H1 (cell line): ENCODE measurements around the gene ENTPD8.

Experiments used
- CTCF ChIP-seq, 3 experiments: IDR thresholded peaks; 1 replicate in 2 of 3; 2 replicates in 1 of 3; pipeline versions ENCODE4 v1.5.1 to v1.6.1; 2011; ENCODE audit warnings: low read length in 3 of 3, mild to moderate bottlenecking in 3 of 3, inconsistent platforms in 2 of 3, low read depth in 1 of 3, moderate library complexity in 1 of 3; ENCODE audit not compliant: insufficient read depth in 1 of 3; ENCODE audit errors: control extremely low read depth in 1 of 3
- EZH2 ChIP-seq: fragments of 200-600 bp; sonication (generic); IDR thresholded peaks from 2 replicates; pipeline ENCODE4 v1.7.1; 2012; ENCODE audit warnings: low read depth, mild to moderate bottlenecking, moderate library complexity, low read length, inconsistent platforms; ENCODE audit not compliant: severe bottlenecking
- GTF2F1 ChIP-seq: IDR thresholded peaks from 2 replicates; pipeline ENCODE4 v1.6.1; 2012; ENCODE audit warnings: low read depth, low read length, improper control_type of control experiment, borderline replicate concordance
- PHF8 ChIP-seq: fragments of 200-600 bp; sonication (generic); conservative IDR thresholded peaks from 2 replicates; pipeline ENCODE4 v1.7.1; 2012; ENCODE audit warnings: low read depth, mild to moderate bottlenecking, inconsistent platforms, low read length, moderate library complexity
- POLR2A ChIP-seq, 2 experiments: IDR thresholded peaks; 1 replicate in 1 of 2; 2 replicates in 1 of 2; pipeline ENCODE4 v1.6.1; 2011; ENCODE audit warnings: low read depth in 2 of 2, low read length in 2 of 2, mild to moderate bottlenecking in 2 of 2; ENCODE audit errors: control extremely low read depth in 1 of 2
- RAD21 ChIP-seq, 2 experiments: IDR thresholded peaks in 1 of 2; conservative IDR thresholded peaks in 1 of 2; 2 replicates each; pipeline ENCODE4 v1.6.1; 2011; ENCODE audit warnings: low read depth in 2 of 2, low read length in 2 of 2, improper control_type of control experiment in 1 of 2, inconsistent platforms in 1 of 2, mild to moderate bottlenecking in 1 of 2, moderate library complexity in 1 of 2
- RBBP5 ChIP-seq: IDR thresholded peaks from 2 replicates; pipeline ENCODE4 v1.7.1; 2012; ENCODE audit warnings: low read depth, mild to moderate bottlenecking, inconsistent platforms, low read length, moderate library complexity, borderline replicate concordance
- SUZ12 ChIP-seq: fragments of 200-600 bp; sonication (generic); IDR thresholded peaks from 2 replicates; pipeline ENCODE4 v1.6.1; 2012; ENCODE audit warnings: mild to moderate bottlenecking, inconsistent platforms, low read length, moderate library complexity, mixed read lengths

- TF ChIP-seq EZH2 (no peak), POLR2A (IDR thresholded peaks at IDR 0.05; ENCODE audit: control extremely low read depth in 1 of 2, low read depth in 2 of 2, low read length in 2 of 2) (no peak), RAD21 (IDR thresholded peaks at IDR 0.05 in 1 of 2, conservative IDR thresholded peaks at IDR 0.05 in 1 of 2; ENCODE audit: low read depth in 2 of 2, low read length in 2 of 2) (no peak), CTCF (IDR thresholded peaks at IDR 0.05; ENCODE audit: control extremely low read depth in 1 of 3, insufficient read depth in 1 of 3, low read depth in 1 of 3, low read length in 3 of 3) (no peak), PHF8 (no peak), SUZ12 (no peak), RBBP5 (no peak), GTF2F1 (no peak)
Observed at GRCh38 chr9:137406085-137406760, 34.9 kb downstream of the ENTPD8 start.
